Adipocyte (in vitro differentiated cells): ENCODE results near the gene ARHGEF28.

Source experiments
- DNase-seq: peaks from one replicate; pipeline ENCODE4 v3.0.0-alpha.2; 2015; ENCODE audit warnings: low read depth
- H3K27me3 ChIP-seq: replicated peaks from 2 replicates; pipeline ENCODE4 v1.7.0; 2013; ENCODE audit warnings: mild to moderate bottlenecking, low read length, moderate library complexity; ENCODE audit not compliant: control insufficient read depth, insufficient read depth
- H3K36me3 ChIP-seq: 2 replicates; pipeline ENCODE4 v1.7.0; 2013; ENCODE audit warnings: low read length, mild to moderate bottlenecking, moderate library complexity; ENCODE audit not compliant: control insufficient read depth, insufficient read depth, severe bottlenecking
- H3K4me1 ChIP-seq: 2 replicates; pipeline ENCODE4 v1.7.0; 2013; ENCODE audit warnings: mild to moderate bottlenecking, low read length, moderate library complexity; ENCODE audit not compliant: control insufficient read depth, insufficient read depth
- H3K4me3 ChIP-seq: 2 replicates; pipeline ENCODE4 v1.7.0; 2013; ENCODE audit warnings: mild to moderate bottlenecking, low read length, moderate library complexity
- H3K9ac ChIP-seq: 2 replicates; pipeline ENCODE4 v1.7.0; 2013; ENCODE audit warnings: mild to moderate bottlenecking, low read length, moderate library complexity
- H3K9me3 ChIP-seq: 2 replicates; pipeline ENCODE4 v1.7.0; 2013; ENCODE audit warnings: mild to moderate bottlenecking, low read length, moderate library complexity; ENCODE audit not compliant: control insufficient read depth

The ARHGEF28 gene

DNA sequence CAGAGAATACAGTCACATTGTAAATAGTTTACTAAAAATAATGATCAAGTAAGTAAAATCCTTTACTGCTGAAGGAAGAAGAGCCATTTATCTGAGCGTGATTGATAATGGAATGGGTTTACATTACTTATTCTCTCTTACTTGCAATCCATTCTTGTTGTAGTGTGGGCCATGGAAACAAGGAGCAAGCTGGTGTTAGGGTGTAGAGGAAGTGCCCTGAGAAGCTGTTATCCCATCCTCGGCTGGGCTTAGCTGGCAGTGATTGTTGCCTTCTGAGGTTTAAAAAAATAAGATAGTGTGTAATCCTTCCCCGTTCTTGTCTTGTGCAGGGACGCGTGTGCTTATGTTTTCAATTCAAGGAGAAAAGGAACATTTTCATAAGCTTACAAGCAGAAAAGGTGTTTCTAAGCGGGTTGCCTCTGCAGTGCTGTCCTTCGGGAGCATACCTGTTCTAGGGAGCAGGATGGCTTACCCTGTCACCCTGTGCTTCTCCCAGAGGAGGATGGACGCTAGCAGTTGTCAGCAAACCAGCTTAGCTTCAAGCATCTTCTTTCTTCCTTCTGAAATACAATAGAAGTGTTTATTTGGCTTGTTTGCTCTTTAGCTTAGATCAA is 188.3 kb downstream of the ARHGEF28 start:
- H3K4me3 ChIP-seq, result no peak overlapping the region
- DNase-seq, result no peak
- peaks cover 26% of the 10 kb centered on the region for H3K4me1 ChIP-seq
- H3K27me3 ChIP-seq, result no peaks in the 10 kb centered on the region
- no peaks in the 10 kb centered on the region for H3K36me3 ChIP-seq
- H3K9ac ChIP-seq, result no peak overlapping the region
- no peaks in the 10 kb centered on the region for H3K9me3 ChIP-seq

DNA sequence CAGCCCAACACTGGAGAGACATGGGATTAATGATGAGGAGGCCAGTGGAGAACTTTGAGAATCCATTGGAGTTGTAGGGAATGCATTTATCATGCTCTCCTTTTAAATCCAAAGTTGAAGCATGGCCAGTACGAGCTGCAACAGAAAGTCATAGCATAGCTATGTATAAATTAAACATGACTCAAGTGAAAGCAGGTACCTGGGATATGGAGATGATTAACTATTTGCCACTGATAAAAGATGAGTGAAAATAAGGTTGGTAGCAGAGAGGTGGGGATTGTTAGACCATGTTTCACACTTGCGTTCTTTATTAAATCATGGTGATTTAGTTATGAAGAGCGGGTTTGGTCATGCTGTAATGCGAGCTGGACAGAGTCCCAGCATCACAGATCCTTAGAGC is 189.6 kb downstream of the ARHGEF28 start:
- Histone ChIP-seq H3K4me3 (no peak overlapping the region), H3K27me3 (no peaks in the 10 kb centered on the region), H3K9me3 (no peaks in the 10 kb centered on the region), H3K9ac (no peak overlapping the region), H3K36me3 (no peaks in the 10 kb centered on the region), H3K4me1 (peaks cover 34% of the 10 kb centered on the region)
- DNase-seq, result peak; percentile 16

DNA sequence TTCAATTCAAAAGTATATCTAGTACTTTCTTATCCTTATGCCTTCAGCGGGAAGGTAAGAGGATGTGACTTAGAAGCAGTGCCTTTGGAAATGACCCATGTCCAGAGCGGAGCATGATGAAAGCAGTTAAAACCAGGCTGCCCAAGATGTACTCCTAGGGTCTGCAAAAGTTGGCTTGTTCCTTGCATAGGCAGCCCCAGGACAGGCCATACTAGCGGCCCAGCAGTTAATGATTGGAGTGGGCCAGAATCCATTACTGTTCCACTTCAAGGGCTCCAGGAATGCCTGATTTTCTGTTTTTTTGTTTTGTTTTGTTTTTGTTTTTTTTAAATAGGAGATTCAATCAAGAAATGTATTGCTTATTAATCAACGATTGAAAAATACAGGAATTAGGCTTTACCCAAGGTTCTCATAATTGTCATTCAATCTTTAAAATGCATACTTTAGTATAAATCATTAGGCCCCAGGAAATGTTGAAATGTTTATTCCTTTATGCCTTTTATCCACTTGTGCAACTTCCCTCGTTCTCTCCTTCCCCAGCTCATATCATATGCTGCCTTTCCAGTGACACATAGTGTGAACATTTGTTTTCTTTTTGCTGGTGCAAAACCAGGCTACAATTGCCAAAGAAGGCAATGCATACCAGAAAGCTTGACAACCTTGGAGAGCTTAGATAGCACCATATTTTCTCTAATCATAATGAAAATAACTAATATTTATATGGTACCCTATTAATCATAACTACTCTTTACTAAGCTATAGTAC is 190.8 kb downstream of the ARHGEF28 start:
- Histone ChIP-seq H3K9me3 (no peaks in the 10 kb centered on the region), H3K4me3 (no peak overlapping the region), H3K9ac (peak overlapping the region; percentile 20), H3K36me3 (no peaks in the 10 kb centered on the region), H3K4me1 (peaks cover 35% of the 10 kb centered on the region), H3K27me3 (no peaks in the 10 kb centered on the region)
- peak; percentile 87 for DNase-seq

DNA sequence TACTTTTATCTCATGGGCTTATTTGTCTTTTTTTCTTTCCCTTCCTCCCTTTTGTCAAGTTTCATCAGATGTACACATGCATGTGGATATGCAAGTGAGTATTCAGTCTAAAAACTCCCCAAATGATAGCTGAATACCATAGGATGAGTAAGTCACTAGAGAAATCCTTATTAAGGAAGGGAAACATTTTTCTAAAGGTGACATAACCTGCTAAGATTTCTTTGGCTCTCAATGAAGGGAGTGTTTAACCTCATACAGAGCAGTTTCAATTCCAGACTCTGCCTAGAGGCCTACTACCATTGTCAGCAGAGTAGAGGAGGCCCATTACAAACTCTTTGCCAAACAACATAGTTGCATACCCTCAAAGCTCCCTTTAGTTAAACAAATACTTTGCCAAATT is 192.4 kb downstream of the ARHGEF28 start:
- Histone ChIP-seq H3K9me3 (no peaks in the 10 kb centered on the region), H3K4me1 (peaks cover 33% of the 10 kb centered on the region), H3K27me3 (no peaks in the 10 kb centered on the region), H3K36me3 (no peaks in the 10 kb centered on the region), H3K9ac (no peak overlapping the region), H3K4me3 (no peak overlapping the region)
- peak; percentile 47 for DNase-seq

DNA sequence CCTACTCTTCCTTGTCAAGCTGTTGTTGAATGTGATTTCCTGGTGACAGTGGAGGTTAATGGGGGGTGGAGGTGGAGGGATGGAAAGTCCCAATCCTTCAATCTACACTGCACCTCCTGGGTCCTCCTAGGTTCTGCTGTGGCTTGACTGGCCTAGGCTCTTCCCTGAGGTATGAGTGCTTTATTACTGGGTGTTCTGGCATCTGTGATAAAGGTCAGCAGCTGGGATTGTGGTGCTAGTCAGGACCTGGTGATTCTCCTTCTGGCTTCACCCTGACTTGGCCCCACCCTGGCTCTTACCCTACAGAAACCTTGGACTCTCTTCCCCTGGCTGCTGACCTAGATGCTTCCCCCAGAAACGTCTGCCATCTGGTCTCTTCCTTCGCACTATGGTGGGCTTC is 194.3 kb downstream of the ARHGEF28 start:
- H3K9ac ChIP-seq, result no peak overlapping the region
- no peaks in the 10 kb centered on the region for H3K9me3 ChIP-seq
- H3K36me3 ChIP-seq, result no peaks in the 10 kb centered on the region
- DNase-seq, result no peak
- no peaks in the 10 kb centered on the region for H3K27me3 ChIP-seq
- no peak overlapping the region for H3K4me3 ChIP-seq
- H3K4me1 ChIP-seq, result peaks cover 33% of the 10 kb centered on the region

DNA sequence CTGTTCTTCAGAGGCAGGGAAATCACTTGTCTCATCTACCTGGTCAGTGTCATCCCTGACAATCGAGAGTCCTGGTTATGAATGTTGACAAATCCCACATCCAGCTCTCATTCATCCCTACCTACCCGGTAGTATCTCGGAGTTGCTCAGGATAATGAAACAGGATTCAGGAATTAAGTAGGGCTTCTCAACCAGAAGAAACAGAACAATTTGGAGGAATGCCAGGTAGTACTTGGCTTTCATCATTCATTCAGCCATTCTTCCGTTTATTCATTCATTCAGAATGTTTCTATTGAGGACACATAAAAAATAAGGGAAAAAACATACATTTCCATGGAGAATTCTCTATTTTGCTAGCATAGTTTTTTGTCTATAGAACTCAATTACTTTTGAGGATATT is 195.0 kb downstream of the ARHGEF28 start:
- H3K9me3 ChIP-seq, result no peaks in the 10 kb centered on the region
- H3K36me3 ChIP-seq, result no peaks in the 10 kb centered on the region
- H3K9ac ChIP-seq, result no peak overlapping the region
- no peak for DNase-seq
- no peak overlapping the region for H3K4me3 ChIP-seq
- peaks cover 33% of the 10 kb centered on the region for H3K4me1 ChIP-seq
- H3K27me3 ChIP-seq, result no peaks in the 10 kb centered on the region

DNA sequence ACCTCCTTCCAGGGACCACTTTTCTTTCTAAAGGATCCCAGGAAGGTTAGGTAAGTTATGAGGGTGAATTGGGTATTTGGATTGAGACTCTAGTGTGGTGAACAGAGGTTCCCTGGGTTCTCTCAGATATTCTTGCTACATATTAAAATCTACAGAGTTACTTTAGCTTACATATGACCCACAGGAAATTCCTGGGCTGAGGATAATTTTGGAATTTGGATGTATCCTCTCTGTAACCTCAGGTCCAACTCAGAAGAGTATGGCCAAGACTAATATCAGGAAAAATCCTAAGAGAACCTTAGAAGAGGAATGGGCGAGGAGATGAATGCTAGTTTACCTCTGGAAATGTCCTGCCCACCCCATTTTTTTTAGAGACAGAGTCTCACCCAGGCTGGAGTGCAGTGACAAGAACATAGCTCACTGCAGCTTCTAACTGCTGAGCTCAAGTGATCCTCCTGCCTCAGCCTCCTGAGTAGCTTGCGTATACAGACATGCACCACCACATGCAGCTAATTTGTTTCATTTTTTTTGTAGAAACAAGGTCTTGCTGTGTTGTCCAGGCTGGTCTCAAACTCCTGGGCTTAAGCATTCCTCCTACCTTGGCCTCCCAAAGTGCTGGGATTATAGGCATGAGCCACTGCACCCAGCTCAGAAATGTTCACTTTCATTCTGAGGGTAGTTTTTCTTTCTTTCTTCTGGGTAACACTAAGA is 196.4 kb downstream of the ARHGEF28 start:
- DNase-seq, result no peak

DNA sequence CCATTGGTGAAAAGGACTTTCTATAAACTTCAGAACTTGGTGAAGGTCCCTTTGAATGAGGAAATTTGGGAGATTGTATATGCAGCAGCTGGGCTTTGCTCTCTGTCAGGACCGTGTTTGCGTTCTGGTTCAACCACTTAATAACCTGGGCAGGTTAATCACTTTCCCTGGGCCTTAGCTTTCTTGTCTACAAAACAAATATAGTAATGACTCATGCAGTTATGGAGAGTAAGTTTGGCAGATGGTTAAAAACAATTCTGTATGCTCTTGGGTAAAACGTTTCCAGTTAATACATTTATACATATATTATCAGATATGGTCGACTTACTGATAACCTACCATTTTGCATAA is 197.0 kb downstream of the ARHGEF28 start:
- Histone ChIP-seq H3K9me3 (no peaks in the 10 kb centered on the region), H3K9ac (no peak overlapping the region), H3K27me3 (no peaks in the 10 kb centered on the region), H3K4me1 (peaks cover 33% of the 10 kb centered on the region), H3K36me3 (no peaks in the 10 kb centered on the region), H3K4me3 (no peak overlapping the region)
- no peak for DNase-seq

More for the DNA sequence above, 196.4 kb downstream of the ARHGEF28 start:
- H3K36me3 ChIP-seq, result no peaks in the 10 kb centered on the region
- H3K4me3 ChIP-seq, result no peak overlapping the region
- H3K9ac ChIP-seq, result no peak overlapping the region
- peaks cover 35% of the 10 kb centered on the region for H3K4me1 ChIP-seq
- no peaks in the 10 kb centered on the region for H3K9me3 ChIP-seq
- H3K27me3 ChIP-seq, result no peaks in the 10 kb centered on the region

DNA sequence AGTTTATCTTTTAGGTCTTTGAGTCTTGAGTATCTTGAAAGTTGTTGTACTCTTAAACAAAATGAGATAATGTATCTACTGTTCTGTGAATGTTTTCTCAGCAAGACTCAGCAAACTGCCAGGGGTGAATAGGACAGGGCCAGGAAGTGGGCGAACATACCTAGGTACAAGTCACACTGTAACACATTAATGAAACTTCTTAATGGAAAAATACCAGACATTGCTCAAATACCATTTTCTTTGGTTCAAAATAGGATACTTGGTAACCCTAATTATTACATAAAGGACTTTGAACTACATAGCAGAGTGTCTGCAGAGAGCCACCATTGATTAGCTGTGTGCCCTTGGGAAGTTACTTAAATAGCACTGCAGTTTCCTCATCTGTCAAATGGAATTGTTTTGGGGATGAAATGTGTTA is 197.5 kb downstream of the ARHGEF28 start:
- no peaks in the 10 kb centered on the region for H3K36me3 ChIP-seq
- H3K27me3 ChIP-seq, result no peaks in the 10 kb centered on the region
- H3K9me3 ChIP-seq, result no peaks in the 10 kb centered on the region
- H3K4me1 ChIP-seq, result peaks cover 30% of the 10 kb centered on the region
- no peak overlapping the region for H3K9ac ChIP-seq
- DNase-seq, result no peak
- H3K4me3 ChIP-seq, result no peak overlapping the region

DNA sequence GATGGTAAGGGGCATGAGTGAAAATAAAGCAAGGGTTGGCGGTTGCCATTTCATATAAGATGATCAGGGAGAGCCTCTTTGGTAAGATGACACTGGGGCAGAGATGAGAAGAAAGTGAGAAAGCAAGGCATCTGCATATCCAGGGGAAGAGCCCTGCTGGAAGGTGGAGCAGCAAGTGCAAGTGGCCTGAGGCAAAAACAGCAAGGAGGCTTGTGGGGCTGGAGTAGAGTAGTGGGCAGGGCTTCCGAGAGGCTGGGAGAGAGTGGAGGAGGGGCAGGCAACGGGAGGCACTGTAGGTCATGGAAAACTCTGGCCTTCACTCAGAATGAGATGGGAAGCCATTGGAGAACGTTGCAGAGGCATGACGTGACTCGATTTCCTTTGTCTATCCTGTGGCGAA is 199.2 kb downstream of the ARHGEF28 start:
- H3K4me3 ChIP-seq, result no peak overlapping the region
- no peak overlapping the region for H3K9ac ChIP-seq
- no peaks in the 10 kb centered on the region for H3K27me3 ChIP-seq
- no peaks in the 10 kb centered on the region for H3K36me3 ChIP-seq
- H3K9me3 ChIP-seq, result no peaks in the 10 kb centered on the region
- no peak for DNase-seq
- peaks cover 24% of the 10 kb centered on the region for H3K4me1 ChIP-seq

DNA sequence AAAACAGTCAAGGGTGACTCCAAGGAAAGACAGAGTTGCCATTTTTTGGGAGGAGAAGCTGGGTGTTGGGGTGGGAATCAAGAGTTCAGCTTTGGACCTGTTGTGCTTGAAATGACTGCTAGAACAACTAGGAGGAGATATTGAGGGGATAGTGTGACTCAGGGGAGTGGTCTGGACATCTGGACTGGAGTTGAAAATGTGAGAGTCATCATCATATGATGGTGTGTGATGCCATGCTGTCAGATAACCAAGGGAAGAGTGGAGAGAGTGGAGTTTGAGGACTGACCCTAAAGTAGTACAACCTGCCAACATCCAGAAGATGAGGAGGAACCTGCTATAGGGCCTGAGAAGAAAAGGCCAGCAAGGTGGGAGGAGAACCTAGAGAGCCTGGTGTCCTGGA is 199.7 kb downstream of the ARHGEF28 start:
- no peaks in the 10 kb centered on the region for H3K27me3 ChIP-seq
- DNase-seq, result no peak
- H3K9me3 ChIP-seq, result no peaks in the 10 kb centered on the region
- H3K9ac ChIP-seq, result no peak overlapping the region
- no peak overlapping the region for H3K4me3 ChIP-seq
- no peaks in the 10 kb centered on the region for H3K36me3 ChIP-seq
- H3K4me1 ChIP-seq, result peaks cover 19% of the 10 kb centered on the region
